H9 (cell line): ENCODE measurements around the gene AK5. TPM values are rescaled to one million over a fixed set of nuclear protein-coding genes. Genes with fewer than 3 reads are reported as not detected.
A peak's percentile ranks its signal among the peaks of the same experiment; 100 is the strongest.

ENCODE experiments used
- DNase-seq: peaks from one replicate; pipeline ENCODE4 v3.0.0-alpha.2; 2017
- H2AFZ ChIP-seq: one replicate; pipeline ENCODE4 v1.6.1; 2013; ENCODE audit warnings: mild to moderate bottlenecking, low read length, control low read depth, moderate library complexity
- H2AK5ac ChIP-seq: 2 replicates; pipeline ENCODE4 v1.6.1; 2013; ENCODE audit warnings: low read length, control low read depth, mixed read lengths; ENCODE audit not compliant: insufficient read length
- H2BK120ac ChIP-seq: one replicate; pipeline ENCODE4 v1.6.1; 2013; ENCODE audit warnings: low read depth, mild to moderate bottlenecking, low read length, control low read depth, inconsistent platforms; ENCODE audit not compliant: poor library complexity, severe bottlenecking
- H2BK12ac ChIP-seq: 2 replicates; pipeline ENCODE4 v1.6.1; 2013; ENCODE audit warnings: low read length, control low read depth, mixed read lengths, low read depth; ENCODE audit not compliant: insufficient read length
- H2BK15ac ChIP-seq: 2 replicates; pipeline ENCODE4 v1.6.1; 2013; ENCODE audit warnings: low read depth, low read length, control low read depth
- H2BK20ac ChIP-seq: one replicate; pipeline ENCODE4 v1.6.1; 2013; ENCODE audit warnings: low read depth, mild to moderate bottlenecking, low read length, control low read depth, inconsistent platforms; ENCODE audit not compliant: poor library complexity, severe bottlenecking
- H2BK5ac ChIP-seq: 2 replicates; pipeline ENCODE4 v1.6.1; 2013; ENCODE audit warnings: low read length, control low read depth, mixed read lengths; ENCODE audit not compliant: insufficient read length
- H3K14ac ChIP-seq: 2 replicates; pipeline ENCODE4 v1.6.1; 2013; ENCODE audit warnings: low read length, control low read depth; ENCODE audit not compliant: insufficient read depth
- H3K18ac ChIP-seq: 2 replicates; pipeline ENCODE4 v1.6.1; 2013; ENCODE audit warnings: low read depth, mild to moderate bottlenecking, mixed read lengths, low read length, control low read depth; ENCODE audit not compliant: insufficient read length
- H3K23ac ChIP-seq: 2 replicates; pipeline ENCODE4 v1.6.1; 2013; ENCODE audit warnings: low read length, control low read depth, mixed read lengths, low read depth; ENCODE audit not compliant: insufficient read length
- H3K23me2 ChIP-seq: 2 replicates; pipeline ENCODE4 v1.6.1; 2013; ENCODE audit warnings: low read depth, mild to moderate bottlenecking, mixed read lengths, low read length, control low read depth; ENCODE audit not compliant: insufficient read length, poor library complexity, severe bottlenecking
- H3K27ac ChIP-seq: 2 replicates; pipeline ENCODE4 v1.5.1; 2013; ENCODE audit warnings: low read length, control low read depth, mixed read lengths, low read depth; ENCODE audit not compliant: insufficient read length
- H3K27me3 ChIP-seq: 2 replicates; pipeline ENCODE4 v1.6.1; 2013; ENCODE audit warnings: low read length, control low read depth, inconsistent platforms; ENCODE audit not compliant: insufficient read depth
- H3K4ac ChIP-seq: 2 replicates; pipeline ENCODE4 v1.6.1; 2013; ENCODE audit warnings: low read depth, mild to moderate bottlenecking, control low read depth, inconsistent platforms, low read length, moderate library complexity
- H3K4me1 ChIP-seq: 2 replicates; pipeline ENCODE4 v1.6.1; 2013; ENCODE audit warnings: low read length, control low read depth, inconsistent platforms; ENCODE audit not compliant: insufficient read depth
- H3K4me2 ChIP-seq: 2 replicates; pipeline ENCODE4 v1.6.1; 2013; ENCODE audit warnings: low read length, control low read depth, mixed read lengths; ENCODE audit not compliant: insufficient read length, insufficient read depth
- H3K56ac ChIP-seq: 2 replicates; pipeline ENCODE4 v1.6.1; 2013; ENCODE audit warnings: low read depth, mild to moderate bottlenecking, mixed read lengths, low read length, control low read depth; ENCODE audit not compliant: insufficient read length
- H3K79me1 ChIP-seq: 2 replicates; pipeline ENCODE4 v1.6.1; 2013; ENCODE audit warnings: low read depth, mild to moderate bottlenecking, moderate library complexity, low read length, control low read depth, inconsistent platforms; ENCODE audit not compliant: insufficient read depth, poor library complexity, severe bottlenecking
- H3K79me2 ChIP-seq: 2 replicates; pipeline ENCODE4 v1.6.1; 2013; ENCODE audit warnings: low read length, control low read depth, inconsistent platforms; ENCODE audit not compliant: insufficient read depth
- H3K9ac ChIP-seq: 2 replicates; pipeline ENCODE4 v1.6.1; 2013; ENCODE audit warnings: low read length, control low read depth, mixed read lengths; ENCODE audit not compliant: insufficient read length; ENCODE audit errors: extremely low read depth
- H3K9me3 ChIP-seq: one replicate; pipeline ENCODE4 v1.6.1; 2013; ENCODE audit warnings: low read depth, low read length, inconsistent platforms; ENCODE audit not compliant: control insufficient read depth
- H3T11ph ChIP-seq: one replicate; pipeline ENCODE4 v1.6.1; 2013; ENCODE audit warnings: mild to moderate bottlenecking, low read length, control low read depth, inconsistent platforms
- H4K20me1 ChIP-seq: one replicate; pipeline ENCODE4 v1.6.1; 2013; ENCODE audit not compliant: control insufficient read depth, insufficient read length, insufficient read depth
- H4K5ac ChIP-seq: 2 replicates; pipeline ENCODE4 v1.6.1; 2013; ENCODE audit warnings: low read depth, mild to moderate bottlenecking, mixed read lengths, low read length, control low read depth; ENCODE audit not compliant: insufficient read length
- H4K8ac ChIP-seq: replicated peaks from 2 replicates; pipeline ENCODE4 v1.6.1; 2013; ENCODE audit warnings: low read length, control low read depth, mixed read lengths, low read depth; ENCODE audit not compliant: insufficient read length
- H4K91ac ChIP-seq: 2 replicates; pipeline ENCODE4 v1.6.1; 2013; ENCODE audit warnings: low read depth, mild to moderate bottlenecking, moderate library complexity, mixed read lengths, low read length, control low read depth; ENCODE audit not compliant: insufficient read length
- H3K27ac Mint-ChIP-seq, 3 experiments: 2 replicates in 2 of 3; 3 replicates in 1 of 3; pipeline ENCODE4 v1.8.0; 2020 to 2021; ENCODE audit warnings: mixed read lengths in 3 of 3, mild to moderate bottlenecking in 1 of 3, moderate library complexity in 1 of 3
- H3K27me3 Mint-ChIP-seq: 2 replicates; pipeline ENCODE4 v1.8.0; 2021; ENCODE audit warnings: low read depth, mild to moderate bottlenecking, moderate library complexity, mixed read lengths
- H3K36me3 Mint-ChIP-seq, 3 experiments: 2 replicates in 2 of 3; 3 replicates in 1 of 3; pipeline ENCODE4 v1.8.0; 2020 to 2021; ENCODE audit warnings: low read depth in 3 of 3, mixed read lengths in 3 of 3; ENCODE audit not compliant: insufficient read depth in 1 of 3
- H3K4me1 Mint-ChIP-seq, 2 experiments: 2 replicates each; pipeline ENCODE4 v1.8.0; 2020; ENCODE audit warnings: mixed read lengths in 2 of 2
- H3K4me3 Mint-ChIP-seq, 2 experiments: 2 replicates in 1 of 2; 3 replicates in 1 of 2; pipeline ENCODE4 v1.8.0; 2020 to 2021; ENCODE audit warnings: mild to moderate bottlenecking in 2 of 2, mixed read lengths in 2 of 2, moderate library complexity in 1 of 2
- H3K9me3 Mint-ChIP-seq, 2 experiments: 2 replicates in 1 of 2; 3 replicates in 1 of 2; pipeline ENCODE4 v1.8.0; 2020; ENCODE audit warnings: mild to moderate bottlenecking in 2 of 2, mixed read lengths in 2 of 2, moderate library complexity in 1 of 2
- CTCF ChIP-seq: fragments of 200-600 bp; sonication (generic); conservative IDR thresholded peaks from 3 replicates; pipeline ENCODE4 v1.8.0; 2021; ENCODE audit warnings: antibody characterized with exemption, mild to moderate bottlenecking
- WGBS: extraction: QIAGEN DNeasy Blood & Tissue Kit; methylation state at CpG from one replicate; pipeline ENCODE4 v1.1.7; 2013; ENCODE audit warnings: missing lambda C conversion rate, low lambda C conversion rate, mixed read lengths; ENCODE audit not compliant: insufficient read length; ENCODE audit errors: extremely low coverage; 5-methylcytosine and 5-hydroxymethylcytosine counted together
- total RNA-seq: library from RNA; stranded (reverse); gene quantifications from 2 replicates; pipeline ENCODE4 v1.2.1, GENCODE V29; 2021

Gene AK5
- total RNA-seq, 1 experiment from 2014 or later, result 2.5 TPM

- peaks cover 0 to 12% of the 10 kb centered on the region in 2 experiments; a peak in 3 of 4 replicates for H3K4me1 Mint-ChIP-seq
- H4K20me1 ChIP-seq, result no peaks in the 10 kb centered on the region
- no peaks in the 10 kb centered on the region for H3K27me3 ChIP-seq
- H3T11ph ChIP-seq, result no peak overlapping the region
- no peaks in the 10 kb centered on the region for H3K36me3 Mint-ChIP-seq
- H3K9ac ChIP-seq, result no peak overlapping the region
- H3K14ac ChIP-seq, result peak overlapping the region; percentile 36
- no peak overlapping the region for H3K56ac ChIP-seq
- H3K79me2 ChIP-seq, result no peaks in the 10 kb centered on the region
- no peak overlapping the region for H2AFZ ChIP-seq
- H2BK5ac ChIP-seq, result no peak overlapping the region
- H3K79me1 ChIP-seq, result no peaks in the 10 kb centered on the region
- no peak overlapping the region for H2BK120ac ChIP-seq
- no peak overlapping the region for H3K27ac ChIP-seq
- DNase-seq, result no peak
- H3K9me3 Mint-ChIP-seq, result no peaks in the 10 kb centered on the region
- no peak for TF ChIP-seq CTCF
- H3K9me3 ChIP-seq, result no peaks in the 10 kb centered on the region
- no peak overlapping the region for H3K4ac ChIP-seq
- no peak overlapping the region for H2BK12ac ChIP-seq
- H3K27me3 Mint-ChIP-seq, result no peaks in the 10 kb centered on the region
- no peak overlapping the region for H3K23ac ChIP-seq
- no peak overlapping the region for H2BK20ac ChIP-seq
- H3K23me2 ChIP-seq, result no peaks in the 10 kb centered on the region
- H3K4me2 ChIP-seq, result no peak overlapping the region
- H3K18ac ChIP-seq, result no peak overlapping the region
- H2AK5ac ChIP-seq, result no peak overlapping the region
- no peak overlapping the region for H4K5ac ChIP-seq
- WGBS, result no CpG with 5 or more reads among the region's 7 CpGs
- H4K91ac ChIP-seq, result no peak overlapping the region
- H3K4me3 Mint-ChIP-seq, result no peak overlapping the region
- H2BK15ac ChIP-seq, result no peak overlapping the region
- H3K4me1 ChIP-seq, result no peaks in the 10 kb centered on the region; the same call in 1 of the 2 replicates
- H4K8ac ChIP-seq, result no peak overlapping the region
- H3K27ac Mint-ChIP-seq, result no peak overlapping the region
These were observed 257.2 kb downstream of the AK5 start for GRCh38 chr1:77538956-77539518.
